Activated naive CD4-positive, alpha-beta T cell (primary cell): Measurements from ENCODE around the gene CACNA1A.
"Not testable (repeated sequence)": the region's sequence is repeated elsewhere in the genome, so short reads cannot be mapped to it uniquely, and the experiment has no call there.

ENCODE experiments used
- DNase-seq, 4 experiments: peaks; one replicate each; lab custom pipeline; 2025; lab: John Stamatoyannopoulos, UW

The CACNA1A gene

DNA sequence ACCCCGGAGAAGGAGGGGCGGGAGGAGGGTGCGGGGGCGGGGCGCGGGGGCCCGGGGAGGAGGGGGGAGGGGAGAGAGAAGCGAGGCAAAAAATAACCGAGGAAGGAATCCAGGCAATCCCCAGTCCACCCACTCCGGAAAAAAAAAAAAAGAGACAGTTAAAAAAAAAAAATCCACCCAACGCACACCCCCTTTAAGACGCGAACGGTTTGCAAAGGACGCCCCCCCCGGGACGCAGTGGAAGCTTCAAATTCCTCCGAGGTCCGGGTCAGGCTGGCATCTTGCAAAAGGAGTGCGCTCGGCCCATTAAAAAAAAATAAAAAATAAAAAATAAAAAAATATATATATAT, at the start of gene CACNA1A:
CACNA1A (minus strand) TSS at position 9 of the 350 bp plus-strand sequence. CDS start 255 bp downstream, outside the sequence.
- DNase-seq = no peak

DNA sequence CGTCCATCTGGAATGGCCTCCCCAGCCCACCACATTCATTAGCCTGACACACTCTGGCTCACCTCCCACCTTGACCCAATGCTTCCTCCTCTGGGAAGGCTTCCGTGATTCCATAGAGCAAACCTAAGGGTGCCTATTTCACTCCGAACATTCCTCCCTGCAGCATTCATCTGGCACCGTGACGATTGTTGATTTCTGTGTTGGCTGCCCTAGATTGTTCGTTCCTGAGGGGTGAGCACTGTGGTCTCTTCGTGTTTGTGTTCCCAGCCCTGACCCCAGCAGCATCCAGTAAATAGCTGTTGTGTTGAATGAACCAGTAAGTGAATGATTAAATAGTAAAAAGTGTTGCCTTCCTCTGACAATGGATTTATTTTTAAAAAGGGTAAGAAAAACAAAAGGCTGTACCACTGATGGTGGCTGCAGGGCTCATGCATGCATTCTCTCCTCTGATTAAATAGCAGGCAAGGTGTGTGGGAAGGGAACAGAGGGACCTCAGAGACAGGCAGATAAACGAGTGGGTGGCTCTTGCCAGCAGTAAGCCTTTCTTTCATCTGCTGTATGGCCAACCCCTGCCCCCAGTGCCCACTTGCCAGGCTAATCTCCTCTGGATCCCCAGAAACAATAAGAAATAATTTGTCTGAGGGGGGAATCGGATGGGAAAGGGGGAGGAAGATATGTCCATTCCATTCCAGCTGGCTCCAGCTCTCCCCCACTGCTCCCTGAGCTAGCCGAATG, 48.4 kb upstream of the CACNA1A start:
- no peak for DNase-seq

DNA sequence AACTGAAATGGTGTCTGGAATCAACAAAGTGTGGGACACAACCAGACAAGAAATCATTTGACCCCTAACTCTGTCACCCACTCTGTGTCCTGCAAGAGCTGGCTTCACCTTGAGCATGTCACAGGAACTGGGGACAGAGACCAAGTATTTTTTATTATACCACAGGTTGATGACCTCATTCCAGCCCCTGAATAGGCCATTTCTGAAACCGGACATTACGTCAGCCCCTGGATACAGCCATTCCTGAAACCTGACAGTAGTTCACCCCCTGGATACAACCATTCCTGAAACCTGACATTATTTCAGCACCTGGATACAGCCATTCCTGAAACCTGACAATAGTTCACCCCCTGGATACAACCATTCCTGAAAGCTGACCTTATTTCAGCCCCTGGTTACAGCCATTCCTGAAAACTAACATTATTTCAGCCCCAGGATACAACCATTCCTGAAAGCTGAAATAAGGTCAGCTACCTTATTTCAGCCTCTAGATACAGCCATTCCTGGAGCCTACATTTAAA, 47.7 kb upstream of the CACNA1A start:
- DNase-seq = no peak

DNA sequence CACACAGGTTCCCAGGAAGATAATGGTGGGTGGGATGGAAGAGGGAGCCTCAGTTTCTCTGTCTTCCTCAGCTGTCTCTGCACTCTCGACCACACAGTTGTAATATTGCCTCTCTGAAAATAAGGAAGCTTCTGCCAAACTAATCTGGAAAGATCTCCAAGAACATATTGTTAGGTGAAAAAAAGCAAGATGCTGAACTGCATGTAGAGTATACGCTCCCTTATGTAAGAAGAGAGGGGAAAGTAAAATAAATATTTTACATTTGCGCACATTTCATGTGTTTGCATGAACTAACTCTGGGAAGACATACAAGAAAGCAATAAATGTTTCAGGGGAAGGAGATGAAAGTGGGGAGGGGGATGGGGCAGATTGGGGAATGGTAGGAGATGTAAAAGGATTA, 41.9 kb upstream of the CACNA1A start:
- no peak for DNase-seq

DNA sequence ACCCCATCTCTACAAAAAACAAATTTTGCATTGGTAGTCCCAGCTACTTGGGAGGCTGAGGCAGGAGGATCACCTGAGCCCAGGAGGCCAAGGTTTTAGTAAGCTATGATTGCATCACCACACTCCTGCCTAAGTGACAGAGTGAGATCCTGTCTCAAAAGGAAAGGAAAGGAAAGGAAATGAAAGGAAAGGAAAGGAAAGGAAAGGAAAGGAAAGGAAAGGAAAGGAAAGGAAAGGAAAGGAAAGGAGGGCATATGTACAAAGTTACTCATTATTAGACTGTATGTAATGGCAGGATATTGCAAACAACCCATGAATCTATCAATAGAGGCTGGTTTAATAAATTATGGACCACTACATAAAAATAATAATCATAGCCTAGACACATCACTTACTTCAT, 40.8 kb upstream of the CACNA1A start:
- DNase-seq = no peak

DNA sequence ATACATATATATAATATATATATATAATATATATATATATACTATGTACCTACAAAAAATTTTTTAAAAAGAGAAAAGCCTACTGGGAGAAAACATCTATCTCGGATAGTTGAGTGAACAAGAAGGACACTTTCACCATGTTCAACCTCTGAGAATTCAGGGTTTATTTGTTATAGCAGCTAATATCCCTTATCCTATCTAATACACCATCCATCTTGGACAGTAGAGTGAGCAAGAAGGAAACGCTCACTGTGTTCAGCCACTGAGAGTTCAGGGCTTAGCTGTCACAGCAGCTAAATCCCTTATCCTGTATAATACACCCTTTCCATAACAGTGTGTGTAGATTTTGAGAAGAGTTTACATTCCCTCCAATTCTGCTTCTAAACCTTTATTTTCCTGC, 38.1 kb upstream of the CACNA1A start:
- DNase-seq = no peak

DNA sequence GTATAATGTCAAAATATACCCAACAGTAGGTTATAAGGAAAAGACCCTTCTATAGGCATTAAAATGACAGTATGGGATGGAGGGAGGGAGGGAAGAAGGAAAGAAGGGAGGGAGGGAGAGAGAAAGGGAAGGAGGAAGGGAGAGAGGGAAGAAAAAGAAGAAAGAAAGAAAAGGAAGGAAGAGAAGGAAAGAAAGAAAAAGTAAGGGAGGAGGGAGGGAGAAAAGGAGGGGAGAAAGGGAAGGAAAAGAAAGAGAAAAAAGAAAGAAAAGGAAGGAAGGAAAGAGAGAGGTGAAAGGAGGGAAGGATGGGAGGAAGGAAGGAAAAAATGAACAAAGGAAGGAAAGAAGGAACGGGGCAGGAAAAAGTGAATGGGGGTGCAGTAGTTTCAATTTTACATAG, 35.3 kb upstream of the CACNA1A start:
- no peak for DNase-seq

DNA sequence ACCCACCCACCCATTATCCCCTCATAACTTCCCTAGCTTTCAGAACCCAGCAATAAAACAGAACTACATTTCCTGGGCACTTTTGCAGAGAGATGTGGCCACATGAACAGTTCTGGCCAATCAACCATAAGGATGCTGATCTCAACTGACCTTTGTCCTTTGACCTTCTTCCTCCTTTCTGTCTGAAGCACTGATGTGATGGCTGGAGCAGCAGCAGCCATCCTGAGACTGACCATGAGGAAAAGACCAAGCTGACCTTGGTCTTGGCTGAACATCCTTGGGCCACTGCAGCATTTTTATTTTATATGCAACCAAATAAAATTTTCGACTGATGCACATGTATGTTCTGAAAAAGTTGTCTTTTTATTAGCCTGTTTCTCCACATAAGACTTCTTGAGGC, 33.1 kb upstream of the CACNA1A start:
- no peak for DNase-seq

DNA sequence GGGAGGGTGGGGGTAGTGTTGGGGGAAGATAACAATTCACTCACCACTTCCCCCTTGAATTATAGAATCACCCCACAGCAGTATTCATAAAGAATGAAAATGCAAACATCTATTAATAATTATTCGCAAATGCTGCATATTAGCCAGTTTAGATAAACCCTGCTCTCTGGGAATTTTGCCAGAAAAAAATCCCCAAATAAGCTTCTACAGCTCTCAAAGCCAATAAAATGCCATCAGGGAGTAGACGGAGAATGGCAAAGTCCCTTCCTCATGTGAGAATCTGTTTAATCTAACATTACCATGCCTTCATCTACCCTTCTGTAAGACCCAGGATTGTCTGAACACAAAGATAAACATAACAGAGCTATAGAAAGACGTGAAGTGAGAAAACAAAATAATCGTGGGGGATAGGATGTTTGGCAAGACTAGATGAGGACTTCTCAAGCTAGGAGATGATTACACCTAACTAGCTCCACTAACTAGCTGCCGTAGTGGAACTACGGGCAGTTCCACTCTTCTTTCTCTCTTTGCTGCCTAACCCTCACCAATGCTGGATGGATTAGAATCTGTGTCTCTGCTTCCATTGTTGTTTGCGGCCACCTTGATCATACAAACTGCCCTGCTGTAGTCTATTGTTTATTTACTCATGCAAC, 32.4 kb upstream of the CACNA1A start:
- no peak for DNase-seq

DNA sequence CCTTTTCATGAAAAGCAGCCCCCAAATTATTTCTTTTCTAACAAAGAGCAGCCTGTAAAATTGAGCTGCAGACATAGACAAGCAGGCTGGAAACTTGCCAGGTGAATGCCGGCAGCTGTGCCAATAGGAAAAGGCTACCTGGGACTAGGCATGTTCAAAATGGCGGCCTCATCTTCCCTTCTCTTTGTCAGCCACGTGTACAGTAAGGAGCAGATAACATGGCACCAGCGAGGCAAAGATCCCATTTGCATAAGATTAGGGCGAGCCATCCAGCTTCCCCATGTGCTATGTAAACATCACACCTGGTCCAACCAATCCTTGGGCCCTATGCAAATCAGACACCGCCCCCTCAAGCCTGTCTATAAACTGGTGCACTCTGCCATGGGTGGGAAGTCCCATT, 31.2 kb upstream of the CACNA1A start:
- DNase-seq = no peak

DNA sequence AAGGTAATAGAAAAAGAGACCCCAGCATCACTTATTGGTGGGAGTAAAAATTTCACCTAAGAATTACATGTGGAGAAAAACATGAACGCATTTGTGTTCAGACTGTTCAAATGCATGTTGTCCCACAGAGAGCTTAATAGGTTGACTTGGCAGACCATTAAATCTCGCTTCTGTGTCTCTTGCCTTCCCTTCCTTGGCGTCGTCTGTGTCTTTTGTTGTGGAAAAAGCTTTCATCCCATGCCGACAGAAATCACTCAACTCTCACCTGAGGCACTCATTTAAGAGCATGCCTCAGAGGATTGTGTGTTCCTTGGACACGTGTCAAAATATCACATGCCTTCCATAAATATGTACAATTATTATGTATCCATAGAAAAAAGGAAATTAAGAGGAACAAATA, 24.4 kb upstream of the CACNA1A start:
- DNase-seq = no peak

DNA sequence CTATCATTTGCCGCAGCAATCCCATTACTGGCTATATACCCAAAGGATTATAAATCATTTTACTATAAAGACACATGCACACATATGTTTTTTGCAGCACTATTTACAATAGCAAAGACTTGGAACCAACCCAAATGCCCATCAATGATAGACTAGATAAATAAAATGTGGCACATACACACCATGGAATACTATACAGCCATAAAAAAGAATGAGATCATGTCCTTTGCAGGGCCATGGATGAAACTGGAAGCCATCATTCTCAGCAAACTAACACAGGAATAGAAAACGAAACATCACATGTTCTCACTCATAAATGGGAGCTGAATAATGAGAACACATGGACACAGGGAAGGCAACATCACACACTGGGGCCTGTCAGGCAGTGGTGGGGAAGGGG, 23.4 kb upstream of the CACNA1A start:
- DNase-seq = not testable (repeated sequence)

DNA sequence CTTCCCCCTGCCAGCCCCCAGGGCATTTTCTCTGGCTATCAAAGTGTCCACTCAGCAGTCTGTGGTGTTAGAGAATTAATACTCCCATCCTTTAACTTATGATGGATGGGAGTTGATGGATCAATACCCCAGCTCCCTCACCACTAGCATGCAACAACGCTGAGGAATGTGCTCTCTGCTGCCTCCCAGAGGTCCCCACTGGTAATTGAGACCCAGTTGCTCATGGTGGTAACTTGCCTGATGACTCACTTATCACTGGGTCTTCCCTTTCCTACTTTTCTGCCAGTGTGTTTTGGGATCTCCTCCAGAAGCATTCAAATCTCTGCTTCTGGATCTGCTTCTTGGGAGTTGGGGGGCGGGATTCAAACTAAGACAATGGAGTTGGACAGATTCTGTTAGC, 20.3 kb upstream of the CACNA1A start:
- no peak for DNase-seq

DNA sequence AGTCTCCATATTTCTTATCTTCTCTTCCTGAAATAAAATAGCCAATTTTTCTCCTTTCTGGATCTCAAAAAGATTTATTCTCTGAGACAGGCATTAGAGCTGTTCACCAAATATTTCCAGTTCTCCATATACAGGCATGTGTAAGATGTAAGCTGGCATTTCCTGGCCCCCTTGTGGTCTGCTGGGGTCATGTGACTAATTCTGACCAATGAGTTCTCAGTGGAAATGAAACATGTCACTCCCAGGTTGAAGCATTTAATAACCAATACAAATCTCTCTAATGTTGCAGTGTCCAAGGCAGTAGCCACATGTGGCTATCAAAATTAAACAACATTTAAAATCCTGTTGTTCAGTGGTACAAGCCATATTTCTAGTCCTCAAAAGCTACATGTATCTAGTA, 14.8 kb upstream of the CACNA1A start:
- DNase-seq = no peak

DNA sequence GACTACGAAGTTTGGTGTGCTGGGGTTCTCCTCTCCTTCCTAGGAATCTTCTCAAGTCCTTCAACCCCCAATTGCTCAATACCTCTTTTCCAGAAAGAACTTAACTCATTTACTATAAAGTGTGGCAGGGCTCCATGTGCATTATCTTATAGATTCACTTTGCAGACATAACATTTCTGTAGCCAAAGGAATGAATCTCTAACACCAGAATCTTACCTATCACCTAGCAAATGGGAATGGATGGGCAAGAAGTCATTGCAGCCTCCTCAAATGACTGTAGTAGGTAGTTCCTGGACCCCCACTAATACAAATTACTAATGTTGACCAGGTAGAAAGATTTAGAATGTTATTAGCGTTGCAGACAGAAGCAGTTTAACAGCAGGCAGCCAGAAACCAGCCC, 5.7 kb upstream of the CACNA1A start:
- no peak for DNase-seq

DNA sequence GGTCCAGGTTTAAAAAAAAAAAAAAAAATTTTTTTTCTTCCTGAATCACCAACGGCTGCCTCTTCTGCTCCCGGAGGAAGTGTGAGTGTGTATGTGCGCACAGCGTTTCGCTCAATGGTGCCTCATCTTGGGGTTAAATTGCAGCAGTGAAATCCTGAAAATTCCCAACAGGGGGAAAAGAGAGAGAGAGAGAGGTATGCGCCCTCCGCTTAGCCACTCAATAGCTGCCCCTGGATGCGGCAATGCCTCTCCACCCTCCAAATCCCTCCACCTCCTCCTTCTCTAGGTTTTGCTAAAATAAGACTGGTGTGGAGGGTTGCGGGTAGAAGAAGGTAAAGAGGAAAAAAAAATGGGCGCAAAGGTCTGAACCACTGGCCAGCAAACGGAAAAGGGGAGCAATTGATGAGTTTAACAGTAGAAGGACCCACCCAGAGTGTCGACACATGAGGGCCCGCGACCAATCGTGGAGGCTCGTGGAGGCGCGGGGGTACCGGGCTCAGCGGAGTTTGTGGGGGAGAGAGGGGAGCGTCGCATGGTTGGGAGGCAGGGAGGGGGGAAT, 853 bp upstream of the CACNA1A start:
- no peak for DNase-seq

DNA sequence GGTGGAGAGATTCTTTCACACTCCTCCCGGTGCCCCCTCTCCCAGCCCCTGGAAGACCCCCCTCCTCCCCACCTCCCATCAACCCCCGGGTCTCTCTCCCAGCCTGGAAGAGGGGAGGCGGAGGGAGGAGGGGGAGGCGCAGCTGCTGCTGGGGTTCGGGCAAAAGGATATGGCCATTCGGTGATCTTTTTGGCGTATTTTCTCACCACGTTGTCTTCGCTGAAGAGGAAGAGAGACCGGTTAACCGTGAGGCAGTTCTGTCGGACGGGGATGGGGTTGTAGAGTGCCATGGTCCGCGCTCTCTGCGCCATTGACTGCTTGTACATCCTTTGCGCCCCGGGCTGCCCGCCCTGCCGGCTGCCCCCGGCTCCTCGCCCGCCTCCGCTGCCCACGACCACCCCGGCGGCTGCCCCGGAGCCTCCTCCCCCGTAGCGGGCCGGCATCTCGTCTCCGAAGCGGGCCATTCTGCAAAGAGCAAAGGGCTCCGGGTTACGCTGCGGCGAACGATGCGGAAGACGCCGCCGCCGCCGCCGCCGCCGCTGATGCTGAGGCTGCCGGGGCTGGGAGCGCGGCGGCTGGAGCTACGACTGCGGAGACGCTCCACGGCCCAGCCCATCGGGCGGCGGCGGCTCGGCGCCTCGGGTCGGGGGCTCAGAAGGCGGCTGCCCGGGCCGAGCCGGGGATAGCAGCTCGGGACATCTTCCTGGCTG, 363 bp downstream of the CACNA1A start:
- no peak for DNase-seq

DNA sequence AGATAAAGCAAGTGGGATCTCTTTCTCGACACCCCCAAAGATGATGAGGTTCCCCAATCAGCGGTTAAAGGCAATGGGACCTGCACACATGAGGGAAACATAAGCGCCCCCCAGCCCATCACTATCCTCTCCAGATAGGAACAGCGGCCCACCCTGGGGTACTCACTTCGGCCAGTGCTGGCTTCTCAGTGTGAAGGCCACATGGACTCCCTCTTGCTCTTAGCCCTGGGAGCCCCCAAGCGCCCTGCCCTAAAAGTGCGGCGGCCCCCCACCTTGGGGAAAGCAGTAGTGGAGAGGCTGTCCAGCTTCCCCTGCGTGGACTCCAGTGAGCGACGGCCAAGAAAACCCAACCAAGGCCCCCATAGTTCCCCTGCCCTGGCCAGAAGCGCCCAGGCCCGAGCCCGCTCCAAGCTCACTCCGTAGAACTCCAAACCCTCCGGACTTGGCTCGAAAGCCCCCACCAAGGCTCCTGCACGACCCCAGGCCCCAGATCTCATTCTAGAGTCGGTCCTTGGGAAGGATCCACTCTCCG, 1.0 kb downstream of the CACNA1A start:
- no peak for DNase-seq

DNA sequence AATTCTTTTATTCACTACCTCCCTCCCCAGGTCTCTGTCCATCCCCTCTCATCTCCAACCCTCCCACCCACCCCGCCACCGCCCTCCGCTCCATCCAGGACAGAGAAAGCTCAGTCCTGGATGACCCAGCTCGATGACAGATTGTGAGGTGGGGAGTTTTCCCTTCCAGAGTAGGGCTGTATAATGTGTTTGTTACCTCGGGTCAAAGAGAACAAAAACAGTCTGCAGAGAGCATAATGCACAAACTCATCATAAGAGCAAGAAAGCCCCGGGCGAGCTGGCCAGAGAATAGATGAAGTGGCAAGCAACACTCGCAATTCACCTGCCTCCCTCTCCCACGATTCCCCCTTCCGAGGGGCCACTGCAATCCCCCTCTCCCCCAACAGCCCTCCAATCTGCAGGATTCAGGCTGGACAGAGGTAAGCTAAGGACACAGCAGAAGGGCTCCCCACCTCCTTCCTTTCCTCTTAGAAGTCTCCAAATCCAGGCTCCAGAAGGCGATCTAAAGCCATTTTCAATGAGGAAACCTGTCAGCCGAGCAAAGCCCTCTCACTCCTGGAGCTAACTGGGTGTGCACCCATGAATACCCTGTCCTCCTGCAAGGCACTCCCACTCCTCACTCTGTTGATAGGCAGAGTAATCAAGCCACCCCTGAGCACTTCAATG, 2.6 kb downstream of the CACNA1A start:
- no peak for DNase-seq

DNA sequence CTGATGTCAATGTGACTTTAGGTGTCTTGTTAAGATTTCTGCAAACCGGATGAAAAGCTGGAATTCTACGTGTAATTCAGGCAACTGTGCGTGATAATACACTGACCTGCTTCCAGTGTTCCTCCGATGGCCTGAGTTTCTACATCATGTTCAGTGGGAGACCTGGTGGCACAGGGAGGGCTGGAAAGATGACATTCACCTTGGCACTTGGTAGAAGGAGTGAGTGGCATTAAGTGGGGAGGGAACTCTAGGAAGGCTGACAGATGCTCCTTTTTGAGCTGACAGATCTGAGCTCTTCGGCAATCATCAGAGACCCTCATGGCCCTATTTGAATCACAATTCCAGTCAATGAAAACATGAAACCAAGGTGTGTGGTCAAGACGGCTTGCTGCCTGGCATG, 4.0 kb downstream of the CACNA1A start:
- no peak for DNase-seq

DNA sequence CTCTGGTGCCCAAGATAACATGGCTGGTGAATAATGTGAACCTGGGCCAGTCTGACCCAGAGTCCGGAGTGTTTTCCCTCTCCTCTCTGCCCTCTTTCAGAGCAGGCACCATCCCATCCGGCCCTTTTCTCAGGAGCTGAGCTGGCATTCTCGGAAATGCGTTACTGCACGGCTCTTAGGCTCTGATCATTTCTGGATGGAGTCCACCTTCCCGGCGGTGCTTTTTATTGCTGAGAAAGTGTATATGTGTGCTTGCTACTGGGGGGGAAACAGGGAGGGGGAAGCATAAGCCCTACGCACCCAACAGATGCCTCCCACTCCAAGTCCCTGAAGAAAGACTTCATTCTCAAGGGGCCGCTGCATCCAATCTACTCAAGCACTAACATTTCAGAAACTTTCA, 6.6 kb downstream of the CACNA1A start:
- DNase-seq = no peak
